Glomerular visceral epithelial cell (primary cell): Measurements from ENCODE around the gene MARCHF9.

Experiments used
- DNase-seq: peaks from one replicate; pipeline ENCODE4 v3.0.0-alpha.2; 2016; ENCODE audit errors: extremely low spot score

MARCHF9 gene

GRCh38 chr12:57724003-57724935 lies 30.6 kb upstream of the MARCHF9 start:
- no peak for DNase-seq

GRCh38 chr12:57724936-57725740 lies 29.8 kb upstream of the MARCHF9 start:
- DNase-seq: no peak

- DNase-seq: no peak
Measured at GRCh38 chr12:57725851-57726150, 29.1 kb upstream of the MARCHF9 start.

- DNase-seq: peak; percentile 89
Measured at GRCh38 chr12:57726151-57726883, 28.6 kb upstream of the MARCHF9 start.

GRCh38 chr12:57726884-57727757 lies 27.8 kb upstream of the MARCHF9 start:
- no peak for DNase-seq

GRCh38 chr12:57727758-57728395 lies 27.0 kb upstream of the MARCHF9 start:
- DNase-seq: no peak

GRCh38 chr12:57729321-57729844 lies 25.5 kb upstream of the MARCHF9 start:
- no peak for DNase-seq

GRCh38 chr12:57730336-57731067 lies 24.4 kb upstream of the MARCHF9 start:
- DNase-seq: no peak

GRCh38 chr12:57731411-57732080 lies 23.4 kb upstream of the MARCHF9 start:
- DNase-seq: no peak

- DNase-seq: no peak
Measured at GRCh38 chr12:57732270-57732669, 22.6 kb upstream of the MARCHF9 start.

GRCh38 chr12:57732726-57733593 lies 21.9 kb upstream of the MARCHF9 start:
- no peak for DNase-seq

- no peak for DNase-seq
Measured at GRCh38 chr12:57733928-57734327, 21.0 kb upstream of the MARCHF9 start.

- no peak for DNase-seq
Measured at GRCh38 chr12:57734591-57734990, 20.3 kb upstream of the MARCHF9 start.

- DNase-seq: peak; percentile 21
Measured at GRCh38 chr12:57735198-57735855, 19.6 kb upstream of the MARCHF9 start.

- DNase-seq: peak; percentile 45
Measured at GRCh38 chr12:57735952-57736740, 18.8 kb upstream of the MARCHF9 start.

GRCh38 chr12:57736741-57737466 lies 18.0 kb upstream of the MARCHF9 start:
- no peak for DNase-seq
